ENCODE measurements around the gene BMAL2. TPM values are rescaled to one million over a fixed set of nuclear protein-coding genes. Genes with fewer than 3 reads are reported as not detected.
A peak's percentile ranks its signal among the peaks of the same experiment; 100 is the strongest.

Gene BMAL2, protein sequence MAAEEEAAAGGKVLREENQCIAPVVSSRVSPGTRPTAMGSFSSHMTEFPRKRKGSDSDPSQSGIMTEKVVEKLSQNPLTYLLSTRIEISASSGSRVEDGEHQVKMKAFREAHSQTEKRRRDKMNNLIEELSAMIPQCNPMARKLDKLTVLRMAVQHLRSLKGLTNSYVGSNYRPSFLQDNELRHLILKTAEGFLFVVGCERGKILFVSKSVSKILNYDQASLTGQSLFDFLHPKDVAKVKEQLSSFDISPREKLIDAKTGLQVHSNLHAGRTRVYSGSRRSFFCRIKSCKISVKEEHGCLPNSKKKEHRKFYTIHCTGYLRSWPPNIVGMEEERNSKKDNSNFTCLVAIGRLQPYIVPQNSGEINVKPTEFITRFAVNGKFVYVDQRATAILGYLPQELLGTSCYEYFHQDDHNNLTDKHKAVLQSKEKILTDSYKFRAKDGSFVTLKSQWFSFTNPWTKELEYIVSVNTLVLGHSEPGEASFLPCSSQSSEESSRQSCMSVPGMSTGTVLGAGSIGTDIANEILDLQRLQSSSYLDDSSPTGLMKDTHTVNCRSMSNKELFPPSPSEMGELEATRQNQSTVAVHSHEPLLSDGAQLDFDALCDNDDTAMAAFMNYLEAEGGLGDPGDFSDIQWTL
- total RNA-seq: 55.9 and 58.8 TPM in 2 replicates

- no peaks in the 10 kb centered on the region for H3K9me3 Mint-ChIP-seq
- peaks cover 3% of the 10 kb centered on the region for H3K36me3 Mint-ChIP-seq (ENCODE audit: low read depth)
- peak; percentile 86 for DNase-seq
- H3K4me3 Mint-ChIP-seq: peak within 1 kb of the TSS; percentile 97
- H3K4me1 Mint-ChIP-seq: peaks cover 59% of the 10 kb centered on the region
- H3K27me3 Mint-ChIP-seq: no peaks in the 10 kb centered on the region
- intact Hi-C loops (cut with micrococcal nuclease): loop anchor here (2.0 to 5.0 kb wide), 8 partner anchors 49 to 1769 kb away; partner anchors contain the start of genes MRPS35 and PPFIBP1
- H3K27ac Mint-ChIP-seq: peak within 1 kb of the TSS; percentile 98
These were observed at the start of gene BMAL2 for GRCh38 chr12:27332714-27333402. Gene BMAL2 (plus strand): TSS chr12:27332836. CDS start chr12:27333073, 237 bp downstream.

GRCh38 chr12:27284021-27284420, 48.6 kb upstream of the BMAL2 start:
- Mint-ChIP-seq H3K4me3 (no peak overlapping the region), H3K36me3 (ENCODE audit: low read depth) (no peaks in the 10 kb centered on the region), H3K9me3 (no peaks in the 10 kb centered on the region), H3K27me3 (no peaks in the 10 kb centered on the region), H3K27ac (no peak overlapping the region), H3K4me1 (peaks cover 4% of the 10 kb centered on the region)
- peak; percentile 30 for DNase-seq
- intact Hi-C loops (cut with micrococcal nuclease): no loop called here

DNA sequence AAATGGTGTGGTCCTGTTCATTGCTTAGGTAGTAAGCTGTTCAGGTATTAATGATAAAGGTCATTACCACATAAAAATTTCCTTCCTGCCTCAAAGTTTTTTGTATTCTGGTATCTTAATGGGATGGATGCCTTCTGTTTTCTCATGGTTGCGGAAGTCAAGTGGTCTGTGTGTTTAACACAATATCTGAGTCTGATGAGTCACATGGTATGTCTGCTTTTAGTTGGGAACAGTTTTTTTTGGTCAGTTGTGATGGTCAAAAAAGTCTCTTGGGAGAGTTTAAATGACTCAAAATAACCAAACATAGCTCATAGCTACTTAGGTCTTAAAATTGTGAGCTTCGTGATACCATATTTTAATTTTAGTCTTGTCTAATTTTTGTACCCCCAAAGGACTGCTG, 47.9 kb upstream of the BMAL2 start:
- Mint-ChIP-seq H3K4me3 (no peak overlapping the region), H3K4me1 (peaks cover 4% of the 10 kb centered on the region), H3K27me3 (no peaks in the 10 kb centered on the region), H3K27ac (no peak overlapping the region), H3K9me3 (no peaks in the 10 kb centered on the region), H3K36me3 (ENCODE audit: low read depth) (no peaks in the 10 kb centered on the region)
- no peak for DNase-seq
- intact Hi-C loops (cut with micrococcal nuclease): no loop called here

DNA sequence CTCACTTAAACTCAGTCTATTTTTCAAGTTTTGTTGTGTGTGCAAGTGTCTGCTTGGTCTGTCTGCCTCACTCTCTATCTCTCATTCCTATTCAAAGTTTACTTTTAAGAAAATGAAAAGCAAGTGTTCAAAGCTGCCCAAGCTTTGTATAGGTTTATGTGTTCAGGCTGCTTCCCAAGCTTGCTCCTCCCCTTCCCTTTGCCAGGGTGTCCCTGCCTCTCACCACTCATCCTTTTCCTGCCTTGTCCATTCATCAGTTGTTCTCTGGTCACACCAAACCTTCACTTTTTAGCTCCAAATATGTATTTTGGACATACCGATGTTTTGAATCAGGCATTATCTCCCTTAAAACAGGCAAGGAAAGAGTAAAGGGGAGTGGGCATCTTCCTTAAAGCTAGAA, 47.2 kb upstream of the BMAL2 start:
- Mint-ChIP-seq H3K27ac (no peak overlapping the region), H3K9me3 (no peaks in the 10 kb centered on the region), H3K27me3 (no peaks in the 10 kb centered on the region), H3K36me3 (ENCODE audit: low read depth) (no peaks in the 10 kb centered on the region), H3K4me3 (no peak overlapping the region), H3K4me1 (peaks cover 2% of the 10 kb centered on the region)
- peak; percentile 38 for DNase-seq
- intact Hi-C loops (cut with micrococcal nuclease): no loop called here

DNA sequence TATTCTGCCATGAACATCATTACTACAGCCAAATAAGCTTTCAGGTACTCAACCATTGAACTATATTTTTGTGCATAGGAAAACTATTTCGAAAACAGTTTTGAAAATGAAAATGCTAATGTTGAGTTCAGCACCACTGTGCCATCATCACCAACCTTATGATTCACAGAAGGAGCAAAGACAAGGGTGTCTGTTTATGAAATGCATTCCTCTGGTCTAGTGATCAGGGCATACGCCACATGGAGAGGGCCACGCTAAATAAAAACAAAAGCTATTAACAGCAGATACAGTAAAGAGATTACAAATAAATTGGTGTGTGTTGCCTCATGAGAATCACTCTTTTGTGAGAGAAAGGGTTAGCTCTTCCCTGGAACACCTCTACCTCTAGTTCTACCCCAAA, 43.2 kb upstream of the BMAL2 start:
- no peaks in the 10 kb centered on the region for H3K27me3 Mint-ChIP-seq
- no peak for DNase-seq
- H3K9me3 Mint-ChIP-seq: no peaks in the 10 kb centered on the region
- H3K4me1 Mint-ChIP-seq: peaks cover 4% of the 10 kb centered on the region
- intact Hi-C loops (cut with micrococcal nuclease): no loop called here
- H3K4me3 Mint-ChIP-seq: no peak overlapping the region
- H3K36me3 Mint-ChIP-seq (ENCODE audit: low read depth): no peaks in the 10 kb centered on the region
- no peak overlapping the region for H3K27ac Mint-ChIP-seq

- Mint-ChIP-seq H3K4me1 (peaks cover 2% of the 10 kb centered on the region), H3K27me3 (no peaks in the 10 kb centered on the region), H3K4me3 (no peak overlapping the region), H3K9me3 (no peaks in the 10 kb centered on the region), H3K27ac (no peak overlapping the region), H3K36me3 (ENCODE audit: low read depth) (no peaks in the 10 kb centered on the region)
- peak; percentile 20 for DNase-seq
- intact Hi-C loops (cut with micrococcal nuclease): no loop called here
These were observed 42.0 kb upstream of the BMAL2 start for GRCh38 chr12:27290501-27291168.

DNA sequence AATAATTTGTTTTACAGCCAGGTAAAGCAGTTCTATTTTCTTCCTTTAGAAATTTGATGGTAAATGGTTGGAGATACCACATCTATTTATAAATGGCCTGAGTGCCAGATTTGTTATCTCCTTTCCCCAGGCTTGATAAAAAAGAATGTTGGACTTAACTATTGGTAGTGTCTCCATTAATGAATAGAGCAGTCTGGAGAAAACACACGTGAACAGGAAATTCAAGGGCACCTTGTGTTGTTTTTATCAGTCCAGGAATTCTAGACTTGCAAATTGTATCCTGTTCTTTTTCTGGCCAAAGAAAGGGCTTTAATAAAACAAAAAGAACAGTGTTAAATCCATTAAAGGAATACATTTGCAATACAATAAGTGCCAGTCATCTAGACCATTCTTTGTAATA, 40.8 kb upstream of the BMAL2 start:
- H3K36me3 Mint-ChIP-seq (ENCODE audit: low read depth): no peaks in the 10 kb centered on the region
- DNase-seq: no peak
- H3K4me3 Mint-ChIP-seq: no peak overlapping the region
- H3K27ac Mint-ChIP-seq: no peak overlapping the region
- intact Hi-C loops (cut with micrococcal nuclease): no loop called here
- H3K4me1 Mint-ChIP-seq: peaks cover 2% of the 10 kb centered on the region
- H3K9me3 Mint-ChIP-seq: no peaks in the 10 kb centered on the region
- H3K27me3 Mint-ChIP-seq: no peaks in the 10 kb centered on the region

- no peak overlapping the region for H3K4me3 Mint-ChIP-seq
- peaks cover 2% of the 10 kb centered on the region for H3K36me3 Mint-ChIP-seq (ENCODE audit: low read depth)
- no peaks in the 10 kb centered on the region for H3K9me3 Mint-ChIP-seq
- H3K4me1 Mint-ChIP-seq: peaks cover 5% of the 10 kb centered on the region
- no peak overlapping the region for H3K27ac Mint-ChIP-seq
- H3K27me3 Mint-ChIP-seq: no peaks in the 10 kb centered on the region
- no peak for DNase-seq
- intact Hi-C loops (cut with micrococcal nuclease): no loop called here
These were observed 39.9 kb upstream of the BMAL2 start for GRCh38 chr12:27292718-27293117.

DNA sequence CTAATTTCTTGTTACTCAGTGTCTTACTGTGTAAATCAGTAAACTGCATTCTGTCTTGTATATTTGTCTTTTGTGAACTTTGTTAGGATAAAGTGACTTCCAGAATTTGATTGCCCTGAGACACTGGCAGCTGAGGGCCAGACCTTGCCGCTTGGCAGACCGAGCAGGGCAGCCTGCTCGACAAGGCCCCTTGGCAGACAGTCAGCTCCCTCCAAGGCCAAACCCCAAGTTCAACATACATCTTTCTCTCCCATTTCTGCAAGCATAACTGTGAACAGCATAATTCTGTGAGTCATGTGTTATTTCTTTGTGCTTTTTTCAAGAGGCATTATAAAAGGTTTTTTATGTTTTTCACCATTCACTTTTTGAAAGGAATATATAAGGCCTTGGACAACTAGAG, 39.2 kb upstream of the BMAL2 start:
- Mint-ChIP-seq H3K4me3 (no peak overlapping the region), H3K9me3 (no peaks in the 10 kb centered on the region), H3K27ac (no peak overlapping the region), H3K4me1 (peaks cover 8% of the 10 kb centered on the region), H3K36me3 (ENCODE audit: low read depth) (peaks cover 8% of the 10 kb centered on the region), H3K27me3 (no peaks in the 10 kb centered on the region)
- intact Hi-C loops (cut with micrococcal nuclease): no loop called here
- no peak for DNase-seq

DNA sequence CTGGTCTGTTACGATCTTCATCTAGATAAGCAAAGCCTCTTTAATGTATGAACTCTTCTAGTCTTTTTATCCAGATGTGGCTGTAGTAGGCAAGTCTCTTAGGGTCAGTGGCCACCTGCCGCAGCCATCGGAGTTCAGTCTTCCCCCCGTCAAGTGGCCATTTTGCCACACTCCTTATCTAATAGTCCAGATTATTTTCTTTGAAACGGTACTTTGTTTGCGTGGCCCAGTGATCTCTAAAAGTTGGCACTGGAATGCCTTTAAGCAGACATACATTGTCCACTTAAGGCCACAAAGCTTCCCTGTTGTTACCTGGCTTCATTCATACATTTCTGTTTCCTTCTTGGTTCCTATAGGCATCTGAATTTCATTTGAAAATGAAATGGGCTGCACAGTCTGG, 36.0 kb upstream of the BMAL2 start:
- H3K4me1 Mint-ChIP-seq: peaks cover 9% of the 10 kb centered on the region
- no peak for DNase-seq
- H3K9me3 Mint-ChIP-seq: no peaks in the 10 kb centered on the region
- intact Hi-C loops (cut with micrococcal nuclease): no loop called here
- no peak overlapping the region for H3K4me3 Mint-ChIP-seq
- H3K36me3 Mint-ChIP-seq (ENCODE audit: low read depth): peaks cover 22% of the 10 kb centered on the region
- no peaks in the 10 kb centered on the region for H3K27me3 Mint-ChIP-seq
- H3K27ac Mint-ChIP-seq: no peak overlapping the region

GRCh38 chr12:27297566-27297965, 35.1 kb upstream of the BMAL2 start:
- intact Hi-C loops (cut with micrococcal nuclease): no loop called here

GRCh38 chr12:27299102-27299501, 33.5 kb upstream of the BMAL2 start:
- intact Hi-C loops (cut with micrococcal nuclease): no loop called here
- DNase-seq: no peak
- Mint-ChIP-seq H3K27ac (no peak overlapping the region), H3K9me3 (no peaks in the 10 kb centered on the region), H3K4me1 (peaks cover 9% of the 10 kb centered on the region), H3K27me3 (no peaks in the 10 kb centered on the region), H3K36me3 (ENCODE audit: low read depth) (peaks cover 31% of the 10 kb centered on the region), H3K4me3 (no peak overlapping the region)

More at GRCh38 chr12:27297566-27297965, 35.1 kb upstream of the BMAL2 start:
- no peak overlapping the region for H3K4me3 Mint-ChIP-seq
- no peaks in the 10 kb centered on the region for H3K27me3 Mint-ChIP-seq
- H3K27ac Mint-ChIP-seq: peak overlapping the region; percentile 72
- peaks cover 9% of the 10 kb centered on the region for H3K4me1 Mint-ChIP-seq
- DNase-seq: no peak
- no peaks in the 10 kb centered on the region for H3K9me3 Mint-ChIP-seq
- H3K36me3 Mint-ChIP-seq (ENCODE audit: low read depth): peaks cover 22% of the 10 kb centered on the region

DNA sequence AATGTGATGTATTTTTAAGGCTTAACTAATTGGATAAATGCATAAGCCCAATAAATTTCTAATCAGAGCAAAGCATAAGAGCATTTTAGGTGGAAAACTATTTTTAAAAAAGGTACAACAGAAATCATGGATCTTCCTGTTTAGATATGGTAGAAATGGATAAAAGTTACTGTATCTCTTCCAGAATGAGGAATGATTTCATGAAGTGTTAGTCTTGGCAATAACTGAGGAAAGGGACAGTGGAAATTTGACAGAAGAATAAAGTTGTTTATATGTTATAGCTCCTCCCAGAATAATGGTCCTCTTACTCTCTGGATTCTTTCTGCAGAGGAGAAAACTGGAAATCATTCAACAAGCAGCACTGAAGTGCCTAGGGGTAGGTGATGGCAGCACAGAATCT, 32.4 kb upstream of the BMAL2 start:
- no peaks in the 10 kb centered on the region for H3K9me3 Mint-ChIP-seq
- no peak for DNase-seq
- no peaks in the 10 kb centered on the region for H3K27me3 Mint-ChIP-seq
- no peak overlapping the region for H3K4me3 Mint-ChIP-seq
- H3K36me3 Mint-ChIP-seq (ENCODE audit: low read depth): peaks cover 31% of the 10 kb centered on the region
- H3K27ac Mint-ChIP-seq: no peak overlapping the region
- peaks cover 9% of the 10 kb centered on the region for H3K4me1 Mint-ChIP-seq
- intact Hi-C loops (cut with micrococcal nuclease): no loop called here
